ENCODE measurements around the gene TAAR8. TPM values are rescaled to one million over a fixed set of nuclear protein-coding genes. Genes with fewer than 3 reads are reported as not detected.
A peak's percentile ranks its signal among the peaks of the same experiment; 100 is the strongest.
"Not testable (repeated sequence)": the region's sequence is repeated elsewhere in the genome, so short reads cannot be mapped to it uniquely, and the experiment has no call there.

Gene TAAR8
- total RNA-seq, 1 experiment from 2014 or later = not detected

GRCh38 chr6:132527791-132528190 lies 24.7 kb upstream of the TAAR8 start:
- DNase-seq = no peak
- Histone ChIP-seq H3K9me3 (0 out of 2 replicates have a peak, but pooled peaks cover 2% of the 10 kb centered on the region), H3K4me3 (no peak overlapping the region), H3K36me3 (no peaks in the 10 kb centered on the region), H3K27me3 (peaks cover 3% of the 10 kb centered on the region; the same call in 1 of the 2 replicates)

GRCh38 chr6:132530293-132530974 lies 22.0 kb upstream of the TAAR8 start:
- Histone ChIP-seq H3K9me3 (no peaks in the 10 kb centered on the region), H3K36me3 (no peaks in the 10 kb centered on the region), H3K4me3 (no peak overlapping the region), H3K27me3 (peaks cover 3% of the 10 kb centered on the region; the same call in 1 of the 2 replicates)
- DNase-seq = peak; percentile 38

- H3K36me3 ChIP-seq, H3K4me3 ChIP-seq, H3K9me3 ChIP-seq, DNase-seq: not testable (repeated sequence)
- H3K27me3 ChIP-seq = peaks cover 24% of the 10 kb centered on the region
These were observed 17.9 kb upstream of the TAAR8 start for GRCh38 chr6:132534546-132534945.

GRCh38 chr6:132537145-132537544 lies 15.3 kb upstream of the TAAR8 start:
- Histone ChIP-seq H3K27me3 (peaks cover 44% of the 10 kb centered on the region), H3K36me3 (no peaks in the 10 kb centered on the region), H3K9me3 (no peaks in the 10 kb centered on the region), H3K4me3 (no peak overlapping the region)
- no peak for DNase-seq

GRCh38 chr6:132537977-132538376 lies 14.5 kb upstream of the TAAR8 start, which contains the start of gene TAAR9:
Gene TAAR9, plus strand, starts transcription at chr6:132538277. Its CDS starts 13 bp downstream, at chr6:132538290.
- Histone ChIP-seq H3K36me3 (no peaks in the 10 kb centered on the region), H3K27me3 (peaks cover 43% of the 10 kb centered on the region)
- no peak for DNase-seq

GRCh38 chr6:132544826-132545225 lies 7.6 kb upstream of the TAAR8 start:
- H3K4me3 ChIP-seq = no peak overlapping the region
- DNase-seq = no peak
- no peaks in the 10 kb centered on the region for H3K36me3 ChIP-seq
- H3K9me3 ChIP-seq = no peaks in the 10 kb centered on the region
- peaks cover 41% of the 10 kb centered on the region for H3K27me3 ChIP-seq

More at GRCh38 chr6:132537977-132538376, 14.5 kb upstream of the TAAR8 start, which contains the start of gene TAAR9:
- no peak within 1 kb of the TSS for H3K4me3 ChIP-seq
- no peaks in the 10 kb centered on the region for H3K9me3 ChIP-seq

GRCh38 chr6:132548746-132549463 lies 3.6 kb upstream of the TAAR8 start:
- Histone ChIP-seq H3K4me3 (no peak overlapping the region), H3K27me3 (peaks cover 39% of the 10 kb centered on the region), H3K36me3 (no peaks in the 10 kb centered on the region), H3K9me3 (no peaks in the 10 kb centered on the region)
- DNase-seq = no peak

- Histone ChIP-seq H3K36me3 (no peaks in the 10 kb centered on the region), H3K9me3 (no peaks in the 10 kb centered on the region), H3K27me3 (peaks cover 49% of the 10 kb centered on the region), H3K4me3 (no peak overlapping the region)
- no peak for DNase-seq
These were observed 1.3 kb upstream of the TAAR8 start for GRCh38 chr6:132551214-132551613.

- DNase-seq, H3K9me3 ChIP-seq, H3K4me3 ChIP-seq, H3K36me3 ChIP-seq: not testable (repeated sequence)
- peaks cover 80% of the 10 kb centered on the region for H3K27me3 ChIP-seq
These were observed 7.6 kb downstream of the TAAR8 start for GRCh38 chr6:132560087-132560486.

GRCh38 chr6:132566404-132566803 lies 13.9 kb downstream of the TAAR8 start:
- no peak overlapping the region for H3K4me3 ChIP-seq
- H3K36me3 ChIP-seq = no peaks in the 10 kb centered on the region
- no peak for DNase-seq
- H3K27me3 ChIP-seq = peaks cover 86% of the 10 kb centered on the region
- no peaks in the 10 kb centered on the region for H3K9me3 ChIP-seq

GRCh38 chr6:132567566-132567965 lies 15.1 kb downstream of the TAAR8 start:
- no peak for DNase-seq
- H3K36me3 ChIP-seq = no peaks in the 10 kb centered on the region
- H3K27me3 ChIP-seq = peaks cover 86% of the 10 kb centered on the region
- H3K9me3 ChIP-seq = no peaks in the 10 kb centered on the region
- no peak overlapping the region for H3K4me3 ChIP-seq

GRCh38 chr6:132568611-132569010 lies 16.1 kb downstream of the TAAR8 start:
- H3K36me3 ChIP-seq = no peaks in the 10 kb centered on the region
- H3K9me3 ChIP-seq = no peaks in the 10 kb centered on the region
- no peak for DNase-seq
- H3K27me3 ChIP-seq = peaks cover 80% of the 10 kb centered on the region
- H3K4me3 ChIP-seq = no peak overlapping the region

- Histone ChIP-seq H3K36me3 (no peaks in the 10 kb centered on the region), H3K27me3 (peaks cover 78% of the 10 kb centered on the region), H3K4me3 (no peak overlapping the region), H3K9me3 (no peaks in the 10 kb centered on the region)
- no peak for DNase-seq
These were observed 16.7 kb downstream of the TAAR8 start for GRCh38 chr6:132569170-132569569.

GRCh38 chr6:132570221-132570777 lies 17.8 kb downstream of the TAAR8 start, which contains the start of gene TAAR6:
Gene TAAR6, plus strand, starts transcription at chr6:132570322. Its CDS starts 0 bp downstream, at chr6:132570322.
- peaks cover 71% of the 10 kb centered on the region for H3K27me3 ChIP-seq
- DNase-seq = no peak
- H3K36me3 ChIP-seq = no peaks in the 10 kb centered on the region
- no peaks in the 10 kb centered on the region for H3K9me3 ChIP-seq
- no peak within 1 kb of the TSS for H3K4me3 ChIP-seq

GRCh38 chr6:132571774-132572173 lies 19.3 kb downstream of the TAAR8 start:
- Histone ChIP-seq H3K36me3 (no peaks in the 10 kb centered on the region), H3K9me3 (no peaks in the 10 kb centered on the region), H3K27me3 (peaks cover 72% of the 10 kb centered on the region), H3K4me3 (no peak overlapping the region)
- no peak for DNase-seq

- H3K27me3 ChIP-seq = peaks cover 34% of the 10 kb centered on the region
- H3K9me3 ChIP-seq = no peaks in the 10 kb centered on the region
- no peak for DNase-seq
- H3K4me3 ChIP-seq = no peak overlapping the region
- H3K36me3 ChIP-seq = no peaks in the 10 kb centered on the region
These were observed 32.2 kb downstream of the TAAR8 start for GRCh38 chr6:132584698-132585097.

- Histone ChIP-seq H3K36me3 (no peaks in the 10 kb centered on the region), H3K4me3 (no peak overlapping the region), H3K27me3 (peaks cover 45% of the 10 kb centered on the region), H3K9me3 (no peaks in the 10 kb centered on the region)
- DNase-seq = no peak
These were observed 35.0 kb downstream of the TAAR8 start for GRCh38 chr6:132587424-132587823.

All from MG63 (cell line).